Tibial artery (tissue), 4 donors: ENCODE results near the gene PPARG.

Experiments used
- DNase-seq, 2 donors: peaks; one replicate each; pipeline ENCODE4 v3.0.0-alpha.2; 2019
- H3K27ac ChIP-seq, 2 donors: fragments of 200-600 bp; sonication (generic) in 1 of 2; 1 replicate in 1 of 2; 2 replicates in 1 of 2; pipeline ENCODE4 v1.5.1; 2018 to 2019; ENCODE audit warnings: mild to moderate bottlenecking in 1 of 2
- H3K27me3 ChIP-seq, 2 donors: fragments of 200-600 bp; sonication (generic) in 1 of 2; one replicate each; pipeline versions ENCODE4 v1.5.1 to v1.6.0; 2016 to 2019
- H3K36me3 ChIP-seq, 3 donors: fragments of 200-600 bp; sonication (generic) in 2 of 3; one replicate each; pipeline ENCODE4 v1.5.1; 2016 to 2019; ENCODE audit warnings: mild to moderate bottlenecking in 2 of 3
- H3K4me1 ChIP-seq, 4 donors: fragments of 200-600 bp; sonication (generic) in 2 of 4; 1 replicate in 3 of 4; 2 replicates in 1 of 4; pipeline ENCODE4 v1.5.1; 2016 to 2019
- H3K4me3 ChIP-seq, 2 donors: fragments of 200-600 bp; sonication (generic) in 1 of 2; 1 replicate in 1 of 2; 2 replicates in 1 of 2; pipeline ENCODE4 v1.5.1; 2018 to 2019; ENCODE audit warnings: mild to moderate bottlenecking in 2 of 2
- H3K9me3 ChIP-seq, 3 donors: fragments of 200-600 bp; sonication (generic) in 1 of 3; one replicate each; pipeline ENCODE4 v1.5.1; 2016 to 2019
- CTCF ChIP-seq, 2 experiments: fragments of 200-600 bp in 1 of 2; fragments of 450-650 bp in 1 of 2; IDR thresholded peaks; one replicate each; pipeline ENCODE4 v1.5.1; 2017 to 2019; ENCODE audit warnings: antibody characterized with exemption in 2 of 2, mild to moderate bottlenecking in 1 of 2, moderate library complexity in 1 of 2
- intact Hi-C: fragments of 100-400 bp; cut with DNase I; formaldehyde crosslinking; loops from one replicate; pipeline ENCODE4 v1.15.0; 2023; ENCODE audit warnings: low total_unique reads

The PPARG gene

GRCh38 chr3:12265508-12265907, 23.4 kb upstream of the PPARG start:
- no peak overlapping the region for H3K4me3 ChIP-seq
- TF ChIP-seq CTCF (IDR thresholded peaks at IDR 0.05), result no peak
- intact Hi-C loops, result no loop called here
- no peaks in the 10 kb centered on the region for H3K4me1 ChIP-seq
- no peak for DNase-seq
- no peaks in the 10 kb centered on the region for H3K9me3 ChIP-seq
- no peaks in the 10 kb centered on the region for H3K27me3 ChIP-seq
- H3K36me3 ChIP-seq, result no peaks in the 10 kb centered on the region
- H3K27ac ChIP-seq, result no peak overlapping the region

GRCh38 chr3:12266038-12266437, 22.8 kb upstream of the PPARG start:
- Histone ChIP-seq H3K9me3 (no peaks in the 10 kb centered on the region), H3K4me1 (no peaks in the 10 kb centered on the region), H3K4me3 (no peak overlapping the region), H3K27me3 (no peaks in the 10 kb centered on the region), H3K36me3 (no peaks in the 10 kb centered on the region), H3K27ac (no peak overlapping the region)
- TF ChIP-seq CTCF (IDR thresholded peaks at IDR 0.05), result no peak
- intact Hi-C loops, result no loop called here
- DNase-seq, result no peak

- Histone ChIP-seq H3K4me1 (no peaks in the 10 kb centered on the region), H3K27ac (no peak overlapping the region), H3K27me3 (no peaks in the 10 kb centered on the region), H3K9me3 (no peaks in the 10 kb centered on the region), H3K4me3 (no peak overlapping the region), H3K36me3 (no peaks in the 10 kb centered on the region)
- TF ChIP-seq CTCF (IDR thresholded peaks at IDR 0.05), result no peak
- no peak for DNase-seq
- intact Hi-C loops, result no loop called here
Observed at GRCh38 chr3:12267376-12268030, 21.4 kb upstream of the PPARG start.

DNA sequence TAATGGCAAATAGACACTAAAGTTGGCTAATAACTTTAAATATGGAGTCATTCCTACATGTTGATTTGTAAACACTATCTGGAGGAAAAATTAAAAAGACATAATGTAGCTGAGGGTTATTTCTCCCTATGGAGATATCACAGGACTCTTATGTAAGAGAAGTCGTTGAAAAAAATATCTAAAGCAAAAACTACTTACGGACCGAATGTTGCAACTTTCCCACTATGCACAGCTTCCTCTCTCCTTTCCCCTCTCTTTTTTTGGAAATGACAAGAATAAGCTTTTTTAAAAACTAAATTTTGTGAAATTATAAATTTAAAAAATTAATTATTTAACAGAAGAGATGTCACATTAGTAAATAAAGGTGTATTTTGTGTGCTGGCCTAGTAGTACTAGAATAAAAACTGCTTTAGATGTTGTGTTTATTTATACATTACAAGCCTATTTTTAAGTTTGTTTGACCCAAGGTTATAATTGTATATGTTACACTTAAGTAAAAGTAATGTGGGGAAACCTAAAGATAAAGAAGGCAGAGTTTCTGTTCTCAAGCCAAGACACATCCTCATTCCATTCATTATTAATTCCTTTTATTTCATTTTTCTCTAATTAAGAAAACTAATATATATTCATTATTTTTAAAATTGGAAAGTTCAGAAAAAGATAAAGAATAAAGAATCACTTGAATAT, 20.7 kb upstream of the PPARG start:
- Histone ChIP-seq H3K27me3 (no peaks in the 10 kb centered on the region), H3K27ac (no peak overlapping the region), H3K4me1 (no peaks in the 10 kb centered on the region), H3K36me3 (no peaks in the 10 kb centered on the region), H3K9me3 (no peaks in the 10 kb centered on the region), H3K4me3 (no peak overlapping the region)
- DNase-seq, result no peak
- no peak for TF ChIP-seq CTCF (IDR thresholded peaks at IDR 0.05)
- intact Hi-C loops, result no loop called here

- TF ChIP-seq CTCF (IDR thresholded peaks at IDR 0.05), result no peak
- no peak for DNase-seq
Observed at GRCh38 chr3:12270976-12271375, 17.9 kb upstream of the PPARG start.

More at GRCh38 chr3:12270976-12271375, 17.9 kb upstream of the PPARG start:
- Histone ChIP-seq H3K4me1 (no peaks in the 10 kb centered on the region), H3K9me3 (no peaks in the 10 kb centered on the region), H3K36me3 (no peaks in the 10 kb centered on the region), H3K4me3 (no peak overlapping the region), H3K27me3 (no peaks in the 10 kb centered on the region), H3K27ac (no peak overlapping the region)
- intact Hi-C loops, result no loop called here
